Thyroid gland (tissue), 4 donors: ENCODE data around the gene MYBBP1A. TPM values are rescaled to one million over a fixed set of nuclear protein-coding genes. Genes with fewer than 3 reads are reported as not detected.

Experiments used
- DNase-seq, 2 donors: peaks; one replicate each; pipeline ENCODE4 v3.0.0-alpha.2; 2019
- H3K27ac ChIP-seq, 3 donors: fragments of 200-600 bp; sonication (generic); 1 replicate in 2 of 3; 2 replicates in 1 of 3; pipeline ENCODE4 v1.5.1; 2016 to 2019; ENCODE audit warnings: mild to moderate bottlenecking in 1 of 3, moderate library complexity in 1 of 3
- H3K27me3 ChIP-seq: fragments of 200-600 bp; sonication (generic); one replicate; pipeline ENCODE4 v1.5.1; 2019
- H3K36me3 ChIP-seq, 2 donors: fragments of 200-600 bp; sonication (generic); one replicate each; pipeline ENCODE4 v1.5.1; 2016 to 2019
- H3K4me1 ChIP-seq, 2 donors: fragments of 200-600 bp; sonication (generic); one replicate each; pipeline ENCODE4 v1.5.1; 2017 to 2019
- H3K4me3 ChIP-seq, 3 donors: fragments of 200-600 bp; sonication (generic); replicated peaks in 1 of 3; 1 replicate in 2 of 3; 2 replicates in 1 of 3; pipeline ENCODE4 v1.5.1; 2016; ENCODE audit warnings: mild to moderate bottlenecking in 1 of 3
- H3K9me3 ChIP-seq: fragments of 200-600 bp; sonication (generic); one replicate; pipeline ENCODE4 v1.5.1; 2017
- CTCF ChIP-seq, 6 experiments: fragments of 200-600 bp in 3 of 6; fragments of 450-650 bp in 3 of 6; sonication (generic) in 3 of 6; IDR thresholded peaks; one replicate each; pipeline ENCODE4 v1.5.1; 2016 to 2019; ENCODE audit warnings: antibody characterized with exemption in 6 of 6, mild to moderate bottlenecking in 2 of 6, inconsistent platforms in 1 of 6, moderate library complexity in 1 of 6
- POLR2A ChIP-seq, 2 donors: fragments of 450-650 bp; IDR thresholded peaks; one replicate each; pipeline ENCODE4 v1.6.1; 2017; ENCODE audit warnings: antibody characterized with exemption in 2 of 2, mild to moderate bottlenecking in 2 of 2, moderate library complexity in 1 of 2
- WGBS, 2 donors: methylation state at CpG; one replicate each; pipeline ENCODE4 v1.1.5; 2017; 5-methylcytosine and 5-hydroxymethylcytosine counted together
- intact Hi-C: fragments of 100-400 bp; cut with DNase I; formaldehyde crosslinking; loops from one replicate; pipeline ENCODE4 v1.15.1; 2023
- total RNA-seq, 4 donors: library from RNA; depleted of rRNA; stranded (reverse); fragments of >200 nt; gene quantifications; one replicate each; pipeline ENCODE4 v1.2.3, GENCODE V29; 2016

Gene MYBBP1A
- total RNA-seq, 4 donors from 2014 or later = 23.5 to 50.2 (median 37.6) TPM

- H3K27ac ChIP-seq = no peak overlapping the region
Observed at GRCh38 chr17:4562015-4562969, 7.1 kb upstream of the MYBBP1A start.

GRCh38 chr17:4560837-4561256, 5.7 kb upstream of the MYBBP1A start:
- TF ChIP-seq POLR2A (IDR thresholded peaks at IDR 0.05) (no peak), CTCF (IDR thresholded peaks at IDR 0.05) (no peak)

More at GRCh38 chr17:4562015-4562969, 7.1 kb upstream of the MYBBP1A start:
- Histone ChIP-seq H3K4me1 (no peaks in the 10 kb centered on the region), H3K9me3 (no peaks in the 10 kb centered on the region), H3K4me3 (no peak overlapping the region), H3K36me3 (no peaks in the 10 kb centered on the region), H3K27me3 (no peaks in the 10 kb centered on the region)
- WGBS, 2 donors = 72 to 77% methylated on average over 8 of the region's 8 CpGs
- intact Hi-C loops = loop anchor here (10.0 kb wide), 1 partner anchor 137 kb away; no protein-coding TSS in a partner anchor
- TF ChIP-seq CTCF (IDR thresholded peaks at IDR 0.05) (no peak), POLR2A (IDR thresholded peaks at IDR 0.05) (no peak)
- no peak for DNase-seq

GRCh38 chr17:4560421-4560820, 5.2 kb upstream of the MYBBP1A start, which contains the start of gene GGT6:
TSS of gene GGT6 (minus strand) at chr17:4560577. CDS start at chr17:4560521, 56 bp downstream.
- no peak within 1 kb of the TSS for H3K27ac ChIP-seq
- WGBS, 2 donors = 63% methylated on average over 10 of the region's 12 CpGs
- H3K9me3 ChIP-seq = no peaks in the 10 kb centered on the region
- no peak within 1 kb of the TSS for H3K4me3 ChIP-seq
- no peak for TF ChIP-seq POLR2A (IDR thresholded peaks at IDR 0.05)
- TF ChIP-seq CTCF (IDR thresholded peaks at IDR 0.05) = no peak
- peak in 1 of 2 donors; percentile 47 for DNase-seq
- intact Hi-C loops = loop anchor here (10.0 kb wide), 1 partner anchor 136 kb away; no protein-coding TSS in a partner anchor
- no peaks in the 10 kb centered on the region for H3K27me3 ChIP-seq
- no peaks in the 10 kb centered on the region for H3K36me3 ChIP-seq
- peaks cover 6% of the 10 kb centered on the region in 2 donors for H3K4me1 ChIP-seq

More at GRCh38 chr17:4560837-4561256, 5.7 kb upstream of the MYBBP1A start:
- intact Hi-C loops = loop anchor here (10.0 kb wide), 1 partner anchor 136 kb away; no protein-coding TSS in a partner anchor
- WGBS, 2 donors = 57 to 76% methylated on average over 11 of the region's 11 CpGs
- no peaks in the 10 kb centered on the region for H3K36me3 ChIP-seq
- H3K4me1 ChIP-seq = peaks cover 3% of the 10 kb centered on the region in 2 donors
- no peaks in the 10 kb centered on the region for H3K27me3 ChIP-seq
- H3K9me3 ChIP-seq = no peaks in the 10 kb centered on the region
- DNase-seq = no peak
- H3K4me3 ChIP-seq = no peak overlapping the region
- H3K27ac ChIP-seq = no peak overlapping the region

- intact Hi-C loops = loop anchor here (10.0 kb wide), 1 partner anchor 135 kb away; no protein-coding TSS in a partner anchor
- Histone ChIP-seq H3K4me3 (no peak overlapping the region), H3K27me3 (no peaks in the 10 kb centered on the region), H3K4me1 (peaks cover 6% of the 10 kb centered on the region in 2 donors), H3K9me3 (no peaks in the 10 kb centered on the region), H3K36me3 (no peaks in the 10 kb centered on the region), H3K27ac (no peak overlapping the region)
- no peak for DNase-seq
- no peak for TF ChIP-seq CTCF (IDR thresholded peaks at IDR 0.05)
- 80 to 90% methylated on average over 1 of the region's 5 CpGs for WGBS, 2 donors
Observed at GRCh38 chr17:4559966-4560365, 4.8 kb upstream of the MYBBP1A start.
